Pancreas (tissue), 10 donors: ENCODE results near the gene LETM1. TPM values are rescaled to one million over a fixed set of nuclear protein-coding genes. Genes with fewer than 3 reads are reported as not detected.

Source experiments
- ATAC-seq, 4 donors: fragments of 200-7000 bp; cut with Tn5 transposase; one replicate each; pipeline versions ENCODE4 v1.8.0 to v1.9.1; 2020; ENCODE audit warnings: mild to moderate bottlenecking in 4 of 4, moderate library complexity in 4 of 4
- DNase-seq, 6 donors: peaks; one replicate each; pipeline ENCODE4 v3.0.0-alpha.2; 2020
- FAIRE-seq: peaks from 2 replicates; lab custom pipeline; 2012; peaks lifted over from hg19 to GRCh38; lab: Jason Lieb, UNC
- H3K27ac ChIP-seq, 4 donors: fragments of 200-600 bp; sonication (generic); 1 replicate in 3 of 4; 2 replicates in 1 of 4; pipeline versions ENCODE4 v1.5.0 to v1.8.0; 2020
- H3K27me3 ChIP-seq, 4 donors: fragments of 200-600 bp; one replicate each; pipeline ENCODE4 v1.8.0; 2021
- H3K36me3 ChIP-seq, 3 donors: fragments of 200-600 bp; sonication (generic) in 1 of 3; one replicate each; pipeline versions ENCODE4 v1.5.0 to v1.8.0; 2020 to 2021
- H3K4me1 ChIP-seq, 3 donors: fragments of 200-600 bp; one replicate each; pipeline ENCODE4 v1.8.0; 2021
- H3K4me3 ChIP-seq, 4 donors: fragments of 200-600 bp; sonication (generic) in 2 of 4; one replicate each; pipeline versions ENCODE4 v1.5.0 to v1.8.0; 2020 to 2021
- H3K9me3 ChIP-seq, 4 donors: fragments of 200-600 bp; one replicate each; pipeline ENCODE4 v1.8.0; 2021
- WGBS, 2 donors: extraction: QIAGEN DNeasy Blood & Tissue Kit; methylation state at CpG; one replicate each; pipeline ENCODE4 v1.1.7; 2013; 5-methylcytosine and 5-hydroxymethylcytosine counted together
- intact Hi-C, 3 donors: fragments of 100-400 bp; cut with DNase I; formaldehyde crosslinking; loops; one replicate each; pipeline versions ENCODE4 v1.11.1 to v1.14.2; 2022
- polyA plus RNA-seq, 2 donors: library from polyadenylated mRNA; stranded (reverse); fragments of 200-250 nt; gene quantifications; one replicate each; pipeline ENCODE4 v1.2.3, GENCODE V29; 2013
- total RNA-seq, 6 donors: library from RNA; stranded (reverse); fragmentation: NEBNext Ultra II Directional in 4 of 6; extraction: Animal tissue kit (Norgen Biotek cat#: 25700) in 4 of 6; gene quantifications; one replicate each; pipeline versions ENCODE4 v1.2.1 to v1.2.4, GENCODE V29; 2021 to 2023
- TF ChIP-seq, protein P1 (sequence below), 4 donors: fragments of 200-600 bp; sonication (generic) in 3 of 4; IDR thresholded peaks; one replicate each; pipeline versions ENCODE4 v1.5.0 to v1.8.0; 2021; ENCODE audit warnings: antibody characterized with exemption in 4 of 4
- donor health status: healthy with polysubstance abuse.
- donor health status: DM: no; HTN: no; CAD: no; lungs with moderate emphysema.
- donor health status: DM: no; HTN: no; CAD: no.
- donor health status: control.
- donor health status: control.
- donor health status: Bipolar disorder and iron deficiency.
- donor health status: DM: yes; HTN: yes; CAD: no.
- donor health status: DM: no; HTN: no; CAD: no.
- donor health status: DM: no; HTN: no; CAD: no.
- donor health status: DM: yes; HTN: yes; CAD: no.

Gene LETM1
- total and polyA plus RNA-seq, 8 donors, result 13.0 to 28.0 (median 19.3) TPM

DNA sequence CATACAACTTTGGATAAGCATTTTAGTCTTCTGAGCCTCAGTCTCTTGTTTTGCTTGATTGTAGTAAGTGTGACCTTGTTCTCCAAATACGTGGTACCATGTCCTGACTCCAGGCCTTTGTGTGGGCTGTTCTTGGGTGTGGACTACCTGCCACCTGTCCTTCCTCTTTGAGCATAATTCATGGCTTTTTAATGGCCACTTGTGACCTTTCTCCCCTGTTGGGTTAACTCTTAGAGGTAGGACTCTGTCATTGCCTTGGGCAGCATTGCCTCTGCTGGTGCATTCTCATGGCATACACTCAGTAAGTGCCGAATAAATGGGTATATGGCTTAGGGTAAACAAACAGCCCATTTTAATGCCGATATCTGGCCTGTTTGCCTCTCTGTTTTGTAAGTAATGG lies 18.2 kb upstream of the LETM1 start:
- WGBS, 2 donors, result 43 to 54% methylated on average over 3 of the region's 3 CpGs
- Histone ChIP-seq H3K4me3 (no peak overlapping the region), H3K9me3 (no peaks in the 10 kb centered on the region), H3K27ac (peak overlapping the region in 2 of 4 donors; percentile 12 to 42), H3K4me1 (peaks cover 24 to 30% (median 27%) of the 10 kb centered on the region in 3 donors), H3K36me3 (no peaks in the 10 kb centered on the region), H3K27me3 (no peaks in the 10 kb centered on the region)
- DNase-seq (no peak), ATAC-seq (no peak), FAIRE-seq (no peak)
- TF ChIP-seq, protein P1, sequence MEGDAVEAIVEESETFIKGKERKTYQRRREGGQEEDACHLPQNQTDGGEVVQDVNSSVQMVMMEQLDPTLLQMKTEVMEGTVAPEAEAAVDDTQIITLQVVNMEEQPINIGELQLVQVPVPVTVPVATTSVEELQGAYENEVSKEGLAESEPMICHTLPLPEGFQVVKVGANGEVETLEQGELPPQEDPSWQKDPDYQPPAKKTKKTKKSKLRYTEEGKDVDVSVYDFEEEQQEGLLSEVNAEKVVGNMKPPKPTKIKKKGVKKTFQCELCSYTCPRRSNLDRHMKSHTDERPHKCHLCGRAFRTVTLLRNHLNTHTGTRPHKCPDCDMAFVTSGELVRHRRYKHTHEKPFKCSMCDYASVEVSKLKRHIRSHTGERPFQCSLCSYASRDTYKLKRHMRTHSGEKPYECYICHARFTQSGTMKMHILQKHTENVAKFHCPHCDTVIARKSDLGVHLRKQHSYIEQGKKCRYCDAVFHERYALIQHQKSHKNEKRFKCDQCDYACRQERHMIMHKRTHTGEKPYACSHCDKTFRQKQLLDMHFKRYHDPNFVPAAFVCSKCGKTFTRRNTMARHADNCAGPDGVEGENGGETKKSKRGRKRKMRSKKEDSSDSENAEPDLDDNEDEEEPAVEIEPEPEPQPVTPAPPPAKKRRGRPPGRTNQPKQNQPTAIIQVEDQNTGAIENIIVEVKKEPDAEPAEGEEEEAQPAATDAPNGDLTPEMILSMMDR (IDR thresholded peaks at IDR 0.05), result no peak
- intact Hi-C loops, result no loop called here

DNA sequence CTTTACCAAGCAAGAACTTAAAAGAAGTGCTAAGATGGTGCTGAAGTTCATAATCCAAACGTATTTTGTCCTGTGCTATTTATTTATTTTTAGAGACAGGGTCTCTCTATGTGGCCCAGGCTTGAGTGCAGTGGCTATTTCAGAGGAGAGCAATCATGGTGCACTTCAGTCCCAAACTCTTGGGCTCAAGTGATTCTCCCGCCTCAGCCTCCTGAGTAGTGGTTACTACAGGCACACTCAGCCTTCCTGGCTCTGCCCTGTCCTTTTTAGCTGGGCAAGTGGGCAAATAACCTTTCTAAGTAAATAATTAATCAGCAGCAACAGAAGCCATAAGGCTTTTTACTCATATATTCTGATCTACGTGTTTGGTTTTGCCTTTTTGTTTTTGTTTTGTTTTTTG lies 17.8 kb upstream of the LETM1 start:
- Histone ChIP-seq H3K4me1 (peaks cover 27 to 34% (median 32%) of the 10 kb centered on the region in 3 donors), H3K27me3 (no peaks in the 10 kb centered on the region), H3K36me3 (no peaks in the 10 kb centered on the region), H3K9me3 (no peaks in the 10 kb centered on the region), H3K27ac (peak overlapping the region in 2 of 4 donors; percentile 12 to 42), H3K4me3 (no peak overlapping the region)
- intact Hi-C loops, result no loop called here
- WGBS, 2 donors, result 25 to 29% methylated on average over 3 of the region's 3 CpGs
- FAIRE-seq, result no peak
- no peak for DNase-seq
- no peak for ATAC-seq
- TF ChIP-seq, protein P1 (IDR thresholded peaks at IDR 0.05), result no peak

DNA sequence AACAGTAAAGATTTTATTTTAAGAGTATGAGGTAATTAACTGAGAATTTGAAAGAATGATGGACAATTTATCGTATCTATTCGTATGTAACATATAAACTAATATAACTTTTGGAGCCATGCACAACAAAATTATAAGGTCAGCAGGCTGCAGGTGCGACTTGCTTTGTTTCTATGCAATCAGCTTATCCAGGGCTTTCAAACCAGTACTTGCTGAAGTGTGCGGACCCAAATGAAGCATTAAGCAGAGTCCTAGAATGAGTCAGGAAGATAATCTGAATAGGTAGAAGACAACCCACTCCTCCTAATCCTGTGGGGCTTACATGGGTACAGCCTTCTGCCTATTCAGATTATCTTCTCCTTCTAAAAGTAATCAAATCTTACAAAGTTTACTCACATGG lies 17.3 kb upstream of the LETM1 start:
- TF ChIP-seq, protein P1 (IDR thresholded peaks at IDR 0.05), result no peak
- ATAC-seq, result no peak

DNA sequence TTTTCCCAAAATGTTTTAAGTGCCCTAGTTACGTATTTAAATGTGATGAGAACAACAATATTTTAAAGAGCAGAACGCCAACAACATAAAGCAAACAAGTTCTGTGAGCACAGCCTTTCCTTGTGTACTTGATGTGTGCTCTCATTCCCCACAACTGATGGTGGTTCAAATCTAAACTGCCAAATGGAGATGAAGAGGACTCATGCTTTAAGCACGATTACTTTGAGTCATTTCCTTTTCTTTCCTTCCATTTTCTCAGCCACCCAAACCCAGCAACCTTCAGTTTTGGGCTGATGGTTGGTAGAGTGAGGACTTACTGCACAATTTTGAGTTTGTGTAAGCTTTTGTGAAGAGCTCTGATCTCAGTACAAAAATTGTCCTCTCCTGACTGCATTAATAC lies 16.9 kb upstream of the LETM1 start:
- Histone ChIP-seq H3K4me3 (no peak overlapping the region), H3K9me3 (no peaks in the 10 kb centered on the region), H3K36me3 (no peaks in the 10 kb centered on the region), H3K27me3 (no peaks in the 10 kb centered on the region), H3K27ac (peak overlapping the region in 1 of 4 donors; percentile 10), H3K4me1 (peaks cover 27 to 42% (median 34%) of the 10 kb centered on the region in 3 donors)
- 41 to 42% methylated on average over 3 of the region's 3 CpGs for WGBS, 2 donors
- DNase-seq (no peak), ATAC-seq (no peak), FAIRE-seq (no peak)
- intact Hi-C loops, result no loop called here
- TF ChIP-seq, protein P1 (IDR thresholded peaks at IDR 0.05), result no peak

More for the DNA sequence above, 17.3 kb upstream of the LETM1 start:
- FAIRE-seq (no peak), DNase-seq (no peak)
- H3K4me3 ChIP-seq, result no peak overlapping the region
- peak overlapping the region in 2 of 4 donors; percentile 10 to 42 for H3K27ac ChIP-seq
- H3K4me1 ChIP-seq, result peaks cover 27 to 39% (median 34%) of the 10 kb centered on the region in 3 donors
- 57 to 66% methylated on average over 4 of the region's 4 CpGs for WGBS, 2 donors
- no peaks in the 10 kb centered on the region for H3K27me3 ChIP-seq
- H3K9me3 ChIP-seq, result no peaks in the 10 kb centered on the region
- no peaks in the 10 kb centered on the region for H3K36me3 ChIP-seq
- intact Hi-C loops, result no loop called here

DNA sequence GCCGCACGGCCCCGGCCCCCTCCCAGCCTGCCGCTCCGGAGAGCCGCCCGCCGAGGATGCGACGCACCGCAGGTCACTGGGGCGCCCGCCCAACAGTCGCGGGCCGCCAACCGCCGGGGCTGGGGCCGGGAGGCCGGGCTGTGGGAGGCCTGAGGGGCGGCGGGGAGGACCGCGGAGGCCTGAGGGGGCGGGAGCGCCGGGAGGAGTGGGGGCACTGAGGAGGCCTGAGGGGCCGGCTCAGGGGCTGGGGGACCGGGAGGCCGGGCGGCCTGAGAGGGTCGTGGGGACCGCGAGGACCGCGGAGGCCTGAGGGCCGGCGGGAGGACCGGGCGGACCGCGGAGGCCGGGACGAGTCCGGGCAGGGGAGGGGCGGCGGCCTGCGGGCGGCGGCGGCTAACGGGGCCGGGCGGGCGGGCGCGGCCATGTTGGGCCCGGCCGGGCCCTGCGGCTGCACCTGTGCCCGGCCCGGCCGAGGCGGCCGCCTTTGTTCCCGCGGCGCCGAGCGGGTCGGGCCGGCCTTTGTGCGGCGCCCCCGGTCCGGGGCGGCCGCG lies 15.6 kb upstream of the LETM1 start:
- FAIRE-seq (no peak), ATAC-seq (no peak), DNase-seq (peak; percentile 42 to 87 (median 62))
- intact Hi-C loops, result no loop called here
- Histone ChIP-seq H3K4me1 (peaks cover 27 to 43% (median 34%) of the 10 kb centered on the region in 3 donors), H3K4me3 (peak overlapping the region; percentile 65 to 87 (median 84)), H3K36me3 (no peaks in the 10 kb centered on the region), H3K27ac (peak overlapping the region; percentile 55 to 78 (median 66)), H3K27me3 (no peaks in the 10 kb centered on the region), H3K9me3 (no peaks in the 10 kb centered on the region)
- 0 to 1% methylated on average over 30 to 79 of the region's 79 CpGs for WGBS, 2 donors
- TF ChIP-seq, protein P1 (IDR thresholded peaks at IDR 0.05), result no peak
